MCF 10A (cell line): Measurements from ENCODE around the gene COL4A1. TPM values are rescaled to one million over a fixed set of nuclear protein-coding genes. Genes with fewer than 3 reads are reported as not detected.

Source experiments
- BruUV-seq: library from RNA; stranded (reverse); fragments of 400-500 nt; replicated peaks from 2 replicates; lab custom pipeline; 2021; lab: Mats Ljungman, UMichigan
- CTCF ChIA-PET: fragments of 300-600 bp; sonication (Branson Sonifier 250); formaldehyde crosslinking; extraction: SDS; loops from one replicate; lab custom pipeline; 2021; ENCODE audit warnings: antibody characterized with exemption, inconsistent platforms; lab: Yijun Ruan, JAX
- POLR2A ChIA-PET: fragments of 300-600, 350-650 bp; sonication (Branson Sonifier 250); formaldehyde crosslinking; extraction: SDS; loops from one replicate; lab custom pipeline; 2020; ENCODE audit warnings: antibody characterized with exemption, inconsistent platforms; lab: Yijun Ruan, JAX
- DNase-seq: peaks from one replicate; pipeline ENCODE4 v3.0.0-alpha.2; 2018; ENCODE audit not compliant: unreplicated experiment
- H3K27ac Mint-ChIP-seq: one replicate; pipeline ENCODE4 v1.8.0; 2022; ENCODE audit warnings: mild to moderate bottlenecking, low read depth, mixed read lengths; ENCODE audit not compliant: unreplicated experiment
- H3K27me3 Mint-ChIP-seq: one replicate; pipeline ENCODE4 v1.8.0; 2022; ENCODE audit warnings: mixed read lengths; ENCODE audit not compliant: insufficient read depth, unreplicated experiment
- H3K36me3 Mint-ChIP-seq: one replicate; pipeline ENCODE4 v1.8.0; 2022; ENCODE audit warnings: mild to moderate bottlenecking, moderate library complexity, mixed read lengths; ENCODE audit not compliant: insufficient read depth, unreplicated experiment
- H3K4me1 Mint-ChIP-seq: one replicate; pipeline ENCODE4 v1.8.0; 2022; ENCODE audit warnings: mixed read lengths; ENCODE audit not compliant: insufficient read depth, unreplicated experiment
- H3K4me3 Mint-ChIP-seq: one replicate; pipeline ENCODE4 v1.8.0; 2022; ENCODE audit warnings: mild to moderate bottlenecking, moderate library complexity, mixed read lengths; ENCODE audit not compliant: unreplicated experiment
- H3K9me3 Mint-ChIP-seq: one replicate; pipeline ENCODE4 v1.8.0; 2022; ENCODE audit warnings: mixed read lengths; ENCODE audit not compliant: unreplicated experiment
- CTCF ChIP-seq: fragments of 200-600 bp; IDR thresholded peaks from one replicate; pipeline ENCODE4 v1.8.0; 2022; ENCODE audit warnings: antibody characterized with exemption, mild to moderate bottlenecking; ENCODE audit not compliant: unreplicated experiment
- intact Hi-C: fragments of 100-400 bp; cut with micrococcal nuclease; formaldehyde crosslinking; loops from 2 replicates; pipeline ENCODE4 v1.14.1; 2022
- total RNA-seq: library from RNA; stranded (reverse); gene quantifications from 2 replicates; pipeline ENCODE4 v1.2.3, GENCODE V29; 2022

COL4A1 gene
- total RNA-seq, 1 experiment from 2014 or later = 42.1 TPM

GRCh38 chr13:110127986-110128511 is 178.9 kb downstream of the COL4A1 start:
- Mint-ChIP-seq H3K4me1 (peaks cover 21% of the 10 kb centered on the region), H3K9me3 (no peaks in the 10 kb centered on the region), H3K27ac (no peak overlapping the region), H3K27me3 (no peaks in the 10 kb centered on the region), H3K4me3 (no peak overlapping the region), H3K36me3 (no peaks in the 10 kb centered on the region)
- no peak for TF ChIP-seq CTCF
- no TSS peak for BruUV-seq
- CTCF ChIA-PET = interaction anchor here (0.6 to 0.9 kb wide), 2 partner anchors 165 to 1233 kb away, joined by 3 to 4 read pairs; no protein-coding TSS in a partner anchor
- POLR2A ChIA-PET = interaction anchor here (2.2 kb wide), 1 partner anchor 9 kb away, joined by 6 read pairs; no protein-coding TSS in a partner anchor
- no peak for DNase-seq
- intact Hi-C loops = no loop called here

DNA sequence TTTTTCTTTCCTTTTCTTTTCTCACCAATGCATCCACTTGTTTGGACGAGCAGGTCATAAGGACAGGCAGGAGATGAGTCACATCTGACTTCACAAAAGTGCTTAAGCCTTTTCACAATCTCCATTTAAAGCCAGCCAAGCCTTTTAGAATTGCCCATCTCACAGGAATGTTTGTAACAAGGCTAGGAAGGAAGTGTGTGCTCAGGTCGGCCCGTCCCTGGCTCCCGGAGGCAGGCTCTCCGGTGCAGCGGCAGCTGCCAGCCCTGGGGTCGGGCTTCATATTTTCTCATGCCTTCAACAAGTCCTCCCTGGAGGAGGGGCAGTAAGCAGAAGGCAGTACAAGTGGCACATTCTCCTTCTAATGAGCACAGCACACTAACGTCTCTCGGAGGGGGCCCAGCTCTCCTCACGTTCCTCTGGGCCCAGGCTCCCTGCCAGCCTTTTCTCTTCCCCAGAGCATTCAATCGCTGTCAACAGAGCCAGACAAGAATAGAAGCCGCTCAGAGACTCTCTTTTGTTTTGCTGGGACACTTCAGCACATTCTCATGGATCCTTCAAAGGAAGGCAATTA is 180.5 kb downstream of the COL4A1 start:
- TSS peak; percentile 59 for BruUV-seq
- H3K4me1 Mint-ChIP-seq = peaks cover 29% of the 10 kb centered on the region
- peak; percentile 97 for DNase-seq
- H3K4me3 Mint-ChIP-seq = peak overlapping the region; percentile 32
- intact Hi-C loops = no loop called here
- TF ChIP-seq CTCF = no peak
- peak overlapping the region; percentile 73 for H3K27ac Mint-ChIP-seq
- H3K9me3 Mint-ChIP-seq = no peaks in the 10 kb centered on the region
- no peaks in the 10 kb centered on the region for H3K27me3 Mint-ChIP-seq
- ChIA-PET POLR2A (interaction anchor here (0.8 to 2.2 kb wide), 2 partner anchors 11 to 13 kb away, joined by 3 to 6 read pairs; no protein-coding TSS in a partner anchor), CTCF (no interaction called here)
- no peaks in the 10 kb centered on the region for H3K36me3 Mint-ChIP-seq

- ChIA-PET POLR2A (interaction anchor here (1.0 to 2.2 kb wide), 3 partner anchors 10 to 16 kb away, joined by 3 to 6 read pairs (median 4); no protein-coding TSS in a partner anchor), CTCF (interaction anchor here (1.0 kb wide), 1 partner anchor 12 kb away, joined by 3 read pairs; no protein-coding TSS in a partner anchor)
- no peak for DNase-seq
- Mint-ChIP-seq H3K27me3 (no peaks in the 10 kb centered on the region), H3K9me3 (no peaks in the 10 kb centered on the region), H3K27ac (peak overlapping the region; percentile 73), H3K4me1 (peaks cover 32% of the 10 kb centered on the region), H3K4me3 (peak overlapping the region; percentile 32), H3K36me3 (no peaks in the 10 kb centered on the region)
- TF ChIP-seq CTCF = no peak
- BruUV-seq = TSS peak; percentile 43
- intact Hi-C loops = no loop called here
Observed at GRCh38 chr13:110125613-110126272, 181.2 kb downstream of the COL4A1 start.

- no peaks in the 10 kb centered on the region for H3K27me3 Mint-ChIP-seq
Observed at GRCh38 chr13:110125157-110125556, 181.8 kb downstream of the COL4A1 start.

More at GRCh38 chr13:110125157-110125556, 181.8 kb downstream of the COL4A1 start:
- no peak for TF ChIP-seq CTCF
- Mint-ChIP-seq H3K27ac (peak overlapping the region; percentile 73), H3K9me3 (no peaks in the 10 kb centered on the region), H3K4me1 (peaks cover 36% of the 10 kb centered on the region), H3K4me3 (no peak overlapping the region), H3K36me3 (no peaks in the 10 kb centered on the region)
- CTCF ChIA-PET = interaction anchor here (0.6 to 1.0 kb wide), 4 partner anchors 12 to 1163 kb away, joined by 3 read pairs; no protein-coding TSS in a partner anchor
- BruUV-seq = no TSS peak
- intact Hi-C loops = no loop called here
- POLR2A ChIA-PET = interaction anchor here (1.0 to 1.2 kb wide), 2 partner anchors 9 to 15 kb away, joined by 3 to 4 read pairs; no protein-coding TSS in a partner anchor
- no peak for DNase-seq
